ENCODE data around the gene MRPL37. TPM values are rescaled to one million over a fixed set of nuclear protein-coding genes. Genes with fewer than 3 reads are reported as not detected.

MRPL37 gene
- total and polyA plus RNA-seq, 2 of the 8 experiments (the other 6 are each of a cell fraction or from before 2014, with no cell fraction given): 45.5 to 126 TPM

GRCh38 chr1:54239035-54239383 lies 39.0 kb downstream of the MRPL37 start:
- Histone ChIP-seq H2BK15ac (ENCODE audit: low read length) (no peak overlapping the region), H3K4me3 (ENCODE audit: extremely low read depth in 1 of 4, insufficient read depth in 2 of 4, low read depth in 3 of 4, low read length in 4 of 4) (no peak overlapping the region), H3K18ac (ENCODE audit: extremely low read depth, low read length) (no peak overlapping the region), H3K79me2 (ENCODE audit: control insufficient read depth in 1 of 2, insufficient read depth in 2 of 2, low read length in 2 of 2) (no peaks in the 10 kb centered on the region), H4K5ac (ENCODE audit: insufficient read length, low read depth, low read length) (no peak overlapping the region), H4K91ac (replicated peaks; ENCODE audit: insufficient read length, low read length) (no peak overlapping the region), H3K27me3 (replicated peaks in 1 of 4; ENCODE audit: control insufficient read depth in 3 of 4, extremely low read depth in 1 of 4, insufficient read depth in 3 of 4, low read length in 3 of 4) (no peaks in the 10 kb centered on the region), H2BK20ac (ENCODE audit: low read length) (no peak overlapping the region), H3K23me2 (ENCODE audit: low read depth, low read length) (no peaks in the 10 kb centered on the region), H3K36me3 (ENCODE audit: control insufficient read depth in 2 of 4, insufficient read depth in 4 of 4, low read length in 3 of 4) (peaks cover 5 to 56% (median 34%) of the 10 kb centered on the region in 4 experiments; a peak in 7 of 8 replicates), H3K56ac (replicated peaks; ENCODE audit: insufficient read length, low read depth, low read length) (no peak overlapping the region), H2AK5ac (ENCODE audit: low read depth, low read length) (no peak overlapping the region), H3K4me1 (replicated peaks in 1 of 4; ENCODE audit: control insufficient read depth in 3 of 4, insufficient read depth in 4 of 4, low read length in 3 of 4) (no peaks in the 10 kb centered on the region), H3K9me3 (ENCODE audit: insufficient read depth in 2 of 2, low read depth in 1 of 2, low read length in 1 of 2) (no peaks in the 10 kb centered on the region; a peak in 1 of 4 replicates), H2AFZ (ENCODE audit: low read length) (no peak overlapping the region), H3K23ac (ENCODE audit: insufficient read length) (no peak overlapping the region), H3K79me1 (ENCODE audit: low read depth, low read length) (no peaks in the 10 kb centered on the region; the same call in 1 of the 2 replicates), H2BK12ac (ENCODE audit: low read depth, low read length) (no peak overlapping the region), H3K14ac (ENCODE audit: insufficient read length) (no peak overlapping the region), H2BK120ac (replicated peaks; ENCODE audit: low read depth, low read length) (no peak overlapping the region), H4K20me1 (replicated peaks in 1 of 2; ENCODE audit: control insufficient read depth in 1 of 2, insufficient read depth in 2 of 2, low read length in 2 of 2) (peaks cover 0 to 3% of the 10 kb centered on the region in 2 experiments), H4K8ac (ENCODE audit: extremely low read depth, insufficient read depth, low read length) (no peak overlapping the region), H3K27ac (ENCODE audit: low read depth, low read length) (no peak overlapping the region), H3K9ac (replicated peaks in 1 of 4; ENCODE audit: extremely low read depth in 1 of 4, low read depth in 3 of 4, low read length in 3 of 4) (no peak overlapping the region), H2BK5ac (ENCODE audit: low read depth, low read length) (no peak overlapping the region), H3K4ac (replicated peaks; ENCODE audit: insufficient read length, low read depth, low read length) (no peak overlapping the region), H3K4me2 (ENCODE audit: insufficient read depth in 1 of 2, low read depth in 2 of 2, low read length in 2 of 2) (no peak overlapping the region)
- ChIA-PET POLR2A (ENCODE audit: partially characterized antibody) (no interaction called here), CTCF (ENCODE audit: partially characterized antibody) (interaction anchor here (0.6 to 1.3 kb wide), 5 partner anchors 11 to 248 kb away, joined by 3 to 4 read pairs (median 4); no protein-coding TSS in a partner anchor)
- FAIRE-seq: no peak
- TF ChIP-seq SIN3A (conservative IDR thresholded peaks at IDR 0.05 in 1 of 2, IDR thresholded peaks at IDR 0.05 in 1 of 2; ENCODE audit: low read depth in 1 of 2, low read length in 2 of 2) (no peak), CHD2 (IDR thresholded peaks at IDR 0.05; ENCODE audit: low read length) (no peak), SP4 (IDR thresholded peaks at IDR 0.05; ENCODE audit: low read length) (no peak), FOSL1 (IDR thresholded peaks at IDR 0.05; ENCODE audit: insufficient read depth, low read depth, low read length) (no peak), BCL11A (IDR thresholded peaks at IDR 0.05; ENCODE audit: low read depth in 2 of 2, low read length in 2 of 2) (no peak), CREB1 (IDR thresholded peaks at IDR 0.05) (no peak)
- DNase-seq (ENCODE audit: low read depth in 1 of 2, low spot score in 2 of 2): no peak
- 94% methylated on average over 5 of the region's 5 CpGs; no CpG with 5 or more reads in 1 of the 2 experiments for WGBS, 2 experiments (ENCODE audit: extremely low coverage in 1 of 2, insufficient coverage in 1 of 2, insufficient read length in 1 of 2, insufficient replicate concordance in 2 of 2, low coverage in 1 of 2, low lambda C conversion rate in 2 of 2, missing lambda C conversion rate in 1 of 2)

All from H1 (cell line).